Stimulated activated CD8-positive, alpha-beta memory T cell treated with anti-CD3 and anti-CD28 coated beads, Interleukin-7, amount 100 ng/mL, for 24 hours (primary cell): ENCODE results near the gene INO80D.
"Not testable (repeated sequence)": the region's sequence is repeated elsewhere in the genome, so short reads cannot be mapped to it uniquely, and the experiment has no call there.

Experiments used
- DNase-seq: peaks from one replicate; pipeline ENCODE4 v3.0.0-alpha.2; 2020; ENCODE audit warnings: low read depth

INO80D gene

DNA sequence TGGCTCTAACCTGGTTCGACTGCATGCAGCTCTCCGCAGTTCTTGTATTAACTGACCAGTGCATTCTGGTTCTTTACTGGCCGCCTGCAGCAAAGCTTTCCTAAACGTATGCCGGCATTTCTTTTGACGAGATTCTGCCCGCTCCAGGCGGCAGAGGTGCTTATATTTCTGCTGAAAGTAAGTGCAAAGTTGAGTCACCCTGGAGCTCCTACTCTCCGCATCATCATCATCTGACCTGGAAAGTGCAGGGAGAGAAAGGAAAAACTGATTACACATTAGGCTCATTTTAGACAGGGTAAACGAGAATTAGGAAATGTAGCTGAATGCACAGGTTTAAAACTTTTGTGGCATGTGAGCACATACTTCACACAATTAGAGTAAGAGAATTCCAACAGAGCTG, 57.9 kb downstream of the INO80D start:
- no peak for DNase-seq

DNA sequence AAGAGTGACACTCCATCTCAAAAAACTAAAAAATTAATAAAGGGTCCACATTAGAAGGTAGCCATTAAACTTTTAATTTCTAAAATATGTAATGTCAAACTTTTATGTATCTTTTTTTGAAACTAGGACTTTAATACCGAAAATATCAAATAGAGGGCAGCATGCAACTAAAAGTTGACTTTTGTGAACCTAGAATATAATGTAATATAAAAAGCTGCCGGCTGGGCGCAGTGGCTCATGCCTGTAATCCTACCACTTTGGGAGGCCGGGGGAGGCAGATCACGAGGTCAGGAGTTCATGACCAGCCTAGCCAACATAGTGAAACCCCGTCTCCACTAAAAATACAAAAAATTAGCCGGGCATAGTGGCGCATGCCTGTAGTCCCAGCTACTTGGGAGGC, 62.8 kb downstream of the INO80D start:
- no peak for DNase-seq

DNA sequence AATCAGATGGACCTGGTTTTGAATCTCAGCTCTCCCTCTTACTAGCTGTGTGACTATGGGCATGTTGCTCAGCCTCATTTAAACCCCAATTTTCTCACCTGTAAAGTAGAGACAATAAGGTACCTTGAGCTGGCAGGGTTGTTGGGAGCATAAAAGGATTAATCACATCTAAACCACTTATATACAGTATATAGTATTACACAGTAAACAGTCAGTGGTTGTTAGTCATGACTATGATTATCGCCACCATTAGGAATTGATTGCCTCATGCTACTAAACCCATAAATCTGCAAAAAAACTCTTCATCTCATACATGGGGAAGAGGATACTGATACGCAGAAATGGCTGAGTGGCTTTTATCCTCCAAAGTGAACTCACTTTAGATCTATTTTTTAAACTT, 65.8 kb downstream of the INO80D start:
- DNase-seq: no peak

DNA sequence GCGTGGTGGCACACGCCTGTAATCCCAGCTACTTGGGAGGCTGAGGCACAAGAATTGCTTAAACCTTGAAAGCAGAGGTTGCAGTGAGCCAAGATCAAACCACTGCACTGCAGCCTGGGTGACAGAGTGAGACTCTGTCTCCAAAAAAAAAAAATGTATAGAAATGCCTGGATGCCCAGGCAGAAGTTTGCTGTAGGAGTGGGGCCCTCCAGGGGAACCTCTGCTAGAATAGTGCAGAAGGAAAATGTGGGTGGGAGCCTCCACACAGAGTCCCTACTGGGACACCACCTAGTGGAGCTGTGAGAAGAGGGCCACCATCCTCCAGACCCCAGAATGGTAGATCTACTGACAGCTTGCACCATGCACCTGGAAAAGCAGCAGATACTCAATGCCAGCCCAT, 70.2 kb downstream of the INO80D start:
- not testable (repeated sequence) for DNase-seq

DNA sequence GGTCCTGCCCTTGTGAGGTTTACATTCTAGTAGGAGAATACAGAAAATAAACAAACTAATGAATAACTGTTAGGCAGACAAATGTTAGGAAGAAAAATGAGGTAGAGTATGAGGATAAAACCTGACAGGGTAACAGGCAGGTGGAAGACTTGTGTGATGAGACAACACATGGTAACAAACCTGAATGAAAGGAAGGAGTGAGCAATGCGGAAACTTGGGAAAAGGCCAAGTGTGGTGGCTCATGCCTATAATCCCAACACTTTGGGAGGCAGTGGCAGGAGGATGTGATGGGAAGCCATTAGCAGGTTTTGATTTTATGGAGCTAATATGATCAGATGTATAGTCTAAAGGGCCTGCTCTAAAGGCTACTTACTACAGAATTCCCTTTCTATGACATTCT, 74.2 kb downstream of the INO80D start:
- DNase-seq: no peak

DNA sequence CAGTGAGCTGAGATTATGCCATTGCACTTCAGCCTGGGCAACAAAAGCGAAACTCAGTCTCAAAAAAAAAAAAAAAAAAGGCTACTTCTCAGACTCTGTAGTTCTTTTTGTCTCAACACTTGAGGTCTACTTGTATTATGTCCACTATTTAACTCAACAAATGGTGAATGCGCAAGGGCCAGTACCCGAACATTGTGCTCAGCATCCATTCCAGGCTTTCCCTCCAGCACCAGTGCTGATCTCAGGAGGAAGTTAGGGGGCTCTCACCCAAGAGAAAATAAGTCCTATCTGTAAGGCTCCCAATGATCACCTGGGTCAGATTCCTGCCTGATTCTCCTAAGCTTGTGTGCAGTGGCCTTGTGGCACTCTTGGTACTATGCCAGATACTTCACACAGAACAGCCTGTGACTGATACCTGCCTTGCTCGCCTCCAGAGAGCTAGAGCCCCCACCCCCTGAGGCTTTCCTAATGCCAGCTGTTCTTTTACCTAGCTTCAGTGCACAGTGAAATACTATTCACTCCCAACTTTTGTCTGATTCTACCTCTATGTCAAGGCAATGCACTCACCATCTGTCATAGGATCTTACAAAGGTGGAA, 74.9 kb downstream of the INO80D start:
- no peak for DNase-seq

DNA sequence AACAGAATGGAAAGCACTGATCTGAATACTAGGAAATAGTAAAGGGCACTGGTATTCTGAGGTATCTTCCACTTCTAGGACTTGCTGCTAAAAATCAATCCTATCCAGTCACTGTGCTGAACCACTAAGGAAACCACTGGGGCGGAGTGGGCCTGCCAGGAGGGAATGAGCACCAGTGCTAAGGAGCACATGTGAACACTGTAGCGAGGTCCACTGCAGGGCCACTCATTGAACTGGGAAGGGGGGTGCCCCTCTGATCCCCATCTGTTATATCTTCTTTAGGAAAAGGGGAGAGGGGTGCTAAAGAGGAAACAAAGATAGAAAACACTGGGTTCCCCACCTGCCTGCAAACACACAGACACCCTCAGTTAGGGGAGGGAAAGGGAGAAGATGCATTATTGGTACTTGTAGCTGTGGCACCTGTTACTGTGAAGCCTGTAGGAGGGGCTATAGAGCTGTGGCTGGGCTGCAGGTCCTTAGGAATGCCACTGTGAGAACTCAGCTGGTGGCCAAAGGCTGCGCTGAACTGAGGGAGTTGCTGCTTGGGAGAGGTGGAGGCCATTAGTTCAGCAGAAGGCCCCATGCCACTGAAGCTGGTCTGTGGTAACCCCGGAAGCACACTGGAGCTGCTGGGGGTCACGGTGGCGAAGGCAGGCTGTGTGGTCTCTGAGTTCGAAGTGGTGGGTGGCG, 81.8 kb downstream of the INO80D start:
- DNase-seq: no peak

DNA sequence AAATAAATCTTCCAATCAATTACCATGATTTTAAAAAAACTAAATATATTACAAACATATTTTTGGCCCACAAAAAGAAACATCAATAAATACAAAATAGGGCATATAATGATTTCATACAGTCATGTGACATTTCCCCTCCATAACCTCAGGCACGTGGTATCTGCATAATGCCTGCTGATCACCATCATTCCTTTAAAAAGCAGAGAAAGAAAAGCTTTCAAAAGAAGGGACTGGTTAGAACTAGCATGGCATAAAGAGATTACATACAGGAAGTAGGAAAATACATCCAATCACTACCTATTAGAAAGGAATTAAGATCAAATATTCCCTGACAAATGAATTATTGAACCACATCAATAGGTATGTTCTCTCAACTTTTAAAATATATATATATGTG, 83.5 kb downstream of the INO80D start:
- no peak for DNase-seq

DNA sequence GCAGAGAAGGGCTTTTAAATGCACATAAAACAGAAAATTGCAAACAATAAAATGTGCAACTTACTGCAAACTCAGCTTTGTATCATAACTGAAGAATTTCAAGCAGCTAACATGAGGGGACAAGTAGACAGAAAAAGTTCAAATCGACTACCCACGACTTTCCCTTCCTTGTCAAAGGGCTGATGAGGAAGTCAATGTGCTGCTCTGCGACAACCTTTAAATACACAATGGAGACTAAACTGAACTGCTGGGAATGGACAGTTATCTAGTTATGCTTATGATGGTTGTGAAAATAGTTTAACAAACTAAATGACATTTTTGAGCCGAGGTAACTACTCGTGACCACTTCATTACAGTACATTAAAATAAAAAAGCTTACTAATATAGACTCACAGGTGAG, 84.1 kb downstream of the INO80D start:
- DNase-seq: no peak

DNA sequence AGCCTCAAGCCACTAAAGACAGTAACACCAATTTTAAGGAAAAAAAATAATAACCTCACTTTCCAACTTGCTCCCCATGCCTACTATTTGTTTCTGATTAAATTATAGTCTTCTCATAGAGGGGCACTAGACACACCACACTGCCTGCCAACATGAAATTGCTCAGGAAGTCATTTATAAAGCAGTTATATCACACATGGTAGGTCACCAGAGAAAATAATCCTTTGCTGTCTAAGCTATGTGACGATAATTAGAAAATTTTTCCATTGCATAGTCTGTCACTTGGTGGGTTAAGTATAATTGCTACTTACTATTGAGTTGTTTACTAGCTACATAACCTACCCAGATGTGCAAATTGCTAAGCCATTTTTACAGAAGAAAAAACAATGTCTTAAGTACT, 85.2 kb downstream of the INO80D start:
- DNase-seq: no peak

DNA sequence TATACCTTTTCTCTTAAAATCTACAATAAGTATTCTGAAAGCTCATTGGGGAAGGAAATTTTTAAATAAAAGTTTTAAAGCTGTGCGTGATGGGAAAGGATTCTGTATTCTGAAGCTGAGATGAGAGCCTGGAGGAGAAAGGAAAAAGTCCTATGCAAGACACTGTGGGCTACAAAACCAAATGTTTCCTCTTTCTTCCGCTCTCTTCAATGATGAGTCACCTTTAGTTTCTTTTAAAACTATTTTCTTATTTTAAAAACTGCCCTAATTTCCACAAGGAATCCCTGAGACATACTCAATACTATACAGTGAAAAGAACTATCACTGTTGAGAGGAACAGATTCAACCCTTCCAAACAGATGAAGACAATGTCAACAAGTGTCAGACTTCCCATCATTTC, 87.4 kb downstream of the INO80D start:
- DNase-seq: no peak

DNA sequence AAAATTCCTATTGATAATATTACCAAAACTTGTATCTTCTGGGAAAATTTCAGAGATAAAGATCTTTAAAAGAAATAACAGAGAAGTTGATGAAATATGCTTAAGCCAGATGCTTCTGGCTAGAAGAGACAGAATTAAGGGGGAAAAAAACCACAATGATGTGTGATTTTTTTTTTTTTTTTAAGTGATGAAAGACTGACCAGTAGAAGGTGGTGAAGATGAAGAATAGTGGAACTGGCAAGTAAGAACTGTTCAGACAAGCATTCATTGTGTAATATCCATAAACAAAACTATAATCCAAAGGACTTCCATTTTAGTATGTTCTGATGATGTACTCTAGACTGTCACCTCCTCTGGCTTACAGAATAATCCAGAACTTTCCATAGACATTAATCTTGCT, 89.8 kb downstream of the INO80D start:
- no peak for DNase-seq

DNA sequence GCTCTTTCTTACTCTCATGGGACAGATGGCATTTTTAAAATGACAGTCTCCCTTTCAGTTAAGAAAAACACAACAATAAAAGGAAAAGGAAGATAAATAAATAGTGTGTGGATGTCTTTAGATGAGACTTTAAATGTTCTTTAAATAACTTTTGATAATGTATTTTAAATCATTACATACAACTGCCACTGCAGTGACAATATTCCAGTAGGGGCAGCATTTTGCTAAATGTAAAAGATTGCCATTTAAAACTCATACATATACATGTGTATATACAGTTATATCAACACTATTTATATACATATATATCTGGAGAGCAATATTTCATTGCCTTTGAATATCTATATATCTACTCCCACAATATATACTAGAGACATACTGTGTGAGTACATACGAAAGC, 90.7 kb downstream of the INO80D start:
- DNase-seq: no peak

DNA sequence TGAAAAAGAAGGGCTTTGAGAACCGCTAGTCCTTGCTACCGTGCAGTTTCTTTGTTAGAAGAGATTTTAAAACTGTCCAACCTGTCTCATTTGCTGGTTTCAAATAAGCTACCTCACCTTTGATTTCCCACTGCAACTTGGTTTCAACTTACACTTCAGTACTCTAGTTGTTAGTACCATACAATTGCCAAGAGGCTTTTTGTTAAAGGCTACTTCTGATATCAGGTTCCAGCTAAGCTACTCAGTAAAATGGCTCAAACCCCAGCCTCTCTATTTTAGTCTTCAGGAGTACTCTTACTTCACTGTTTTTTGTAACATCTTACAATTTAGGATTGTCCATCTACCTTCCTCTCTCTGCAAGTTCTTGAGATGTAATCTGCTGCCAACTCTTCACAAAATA, 91.6 kb downstream of the INO80D start:
- no peak for DNase-seq

DNA sequence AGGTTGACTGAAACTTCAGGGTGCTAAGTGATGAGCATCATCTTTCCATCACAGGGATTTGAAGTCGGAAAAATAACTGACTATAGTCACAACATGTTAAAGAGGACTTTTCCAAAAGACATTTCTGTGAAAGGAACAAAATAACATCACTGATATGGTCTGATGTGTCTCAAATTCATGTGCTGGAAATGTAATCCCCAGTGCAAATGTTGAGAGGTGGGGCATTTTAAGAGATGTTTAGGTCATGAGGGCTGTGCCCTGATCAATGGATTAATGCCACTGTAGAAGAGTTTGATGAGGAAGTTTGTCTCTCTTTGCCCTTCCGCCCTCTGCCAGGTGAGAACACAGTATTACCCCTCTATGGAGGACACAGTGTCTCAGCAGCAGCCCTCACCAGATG, 95.9 kb downstream of the INO80D start:
- no peak for DNase-seq

DNA sequence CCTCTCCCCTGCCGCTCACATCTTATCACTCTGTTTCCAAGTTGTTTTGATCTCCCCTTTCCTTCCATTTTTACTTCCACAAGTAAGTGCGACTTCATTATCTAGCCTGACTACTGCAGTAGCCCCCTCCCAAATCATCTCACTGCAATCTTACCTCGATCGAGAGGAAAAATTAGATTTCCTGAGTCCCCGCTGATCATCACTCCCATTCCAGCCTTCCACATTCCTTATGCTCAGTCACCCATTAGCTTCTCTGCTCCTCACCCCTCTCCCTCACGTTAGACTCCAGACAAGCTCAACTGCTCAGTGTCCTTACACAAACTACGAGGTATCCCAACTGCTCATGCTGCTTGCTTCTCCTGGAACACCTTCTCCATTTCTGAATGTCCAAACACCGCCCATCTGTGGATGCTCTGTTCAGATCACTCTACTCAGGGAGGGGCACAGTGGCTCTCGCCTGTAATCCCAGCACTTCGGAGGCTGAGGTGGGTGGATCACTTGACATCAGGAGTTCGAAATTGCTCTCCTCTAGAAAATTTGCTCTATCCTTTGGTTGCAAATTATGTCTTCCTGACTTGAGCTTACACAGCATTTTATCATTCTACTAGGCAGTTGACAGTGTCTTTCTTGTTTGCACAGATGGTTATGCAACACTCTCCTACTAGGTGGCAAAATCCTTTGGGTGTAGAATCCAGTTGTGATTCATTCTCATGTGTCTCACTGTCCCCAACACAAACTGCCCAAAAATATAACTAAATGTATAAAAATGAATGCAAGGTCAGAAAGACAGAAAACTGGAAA, 96.5 kb downstream of the INO80D start:
- no peak for DNase-seq

DNA sequence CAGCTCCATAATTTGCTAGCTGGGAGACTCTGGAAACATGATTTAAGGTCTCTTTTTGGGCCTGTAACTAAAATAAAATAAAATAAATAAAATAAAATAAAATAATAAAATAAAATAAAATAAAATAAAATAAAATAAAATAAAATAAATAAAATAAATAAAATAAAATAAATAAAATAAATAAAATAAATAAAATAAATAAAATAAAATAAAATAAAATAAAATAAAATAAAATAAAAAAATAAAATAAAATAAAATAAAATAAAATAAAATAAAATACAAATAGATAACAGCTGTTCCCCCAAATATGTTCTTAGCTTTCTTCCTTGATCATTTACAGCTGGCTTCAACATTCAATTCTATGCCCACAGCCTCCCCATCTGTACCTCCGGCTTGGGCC, 97.3 kb downstream of the INO80D start:
- DNase-seq: not testable (repeated sequence)

DNA sequence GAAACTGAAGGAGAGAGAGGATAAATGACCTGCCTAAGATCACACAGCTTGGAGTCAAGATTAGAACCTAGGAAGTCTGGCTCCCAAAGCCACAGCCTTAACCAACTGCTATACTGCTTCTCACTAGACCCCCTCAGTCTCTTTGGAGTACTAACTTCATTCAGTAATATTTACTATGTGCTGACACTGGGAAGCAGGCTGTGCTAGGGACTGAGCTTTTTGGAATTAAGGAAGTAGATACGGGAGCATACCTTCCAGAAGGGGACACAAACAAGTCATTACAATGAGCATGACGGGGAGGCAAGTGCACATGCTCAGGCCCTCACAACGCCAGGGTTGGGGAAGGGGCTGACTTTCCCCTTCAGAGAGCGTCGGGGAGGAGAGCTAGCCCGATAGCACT, 97.7 kb downstream of the INO80D start:
- DNase-seq: no peak

DNA sequence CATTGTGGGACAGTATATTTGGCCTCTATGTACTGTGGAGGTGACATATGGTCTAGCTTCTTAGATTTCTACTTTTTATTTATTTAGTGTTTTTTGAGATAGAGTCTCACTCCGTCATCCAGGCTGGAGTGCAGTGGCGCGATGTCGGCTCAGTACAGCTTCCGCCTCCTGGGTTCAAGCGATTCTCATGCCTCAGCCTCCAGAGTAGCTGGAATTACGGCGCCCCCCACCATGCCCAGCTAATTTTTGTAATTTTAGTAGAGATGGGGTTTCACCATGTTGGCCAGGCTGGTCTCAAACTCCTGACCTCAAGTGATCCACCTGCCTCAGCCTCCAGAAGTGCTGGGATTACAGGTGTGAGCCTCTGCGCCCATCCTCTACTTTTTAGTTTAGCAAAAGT, 99.6 kb downstream of the INO80D start:
- not testable (repeated sequence) for DNase-seq

DNA sequence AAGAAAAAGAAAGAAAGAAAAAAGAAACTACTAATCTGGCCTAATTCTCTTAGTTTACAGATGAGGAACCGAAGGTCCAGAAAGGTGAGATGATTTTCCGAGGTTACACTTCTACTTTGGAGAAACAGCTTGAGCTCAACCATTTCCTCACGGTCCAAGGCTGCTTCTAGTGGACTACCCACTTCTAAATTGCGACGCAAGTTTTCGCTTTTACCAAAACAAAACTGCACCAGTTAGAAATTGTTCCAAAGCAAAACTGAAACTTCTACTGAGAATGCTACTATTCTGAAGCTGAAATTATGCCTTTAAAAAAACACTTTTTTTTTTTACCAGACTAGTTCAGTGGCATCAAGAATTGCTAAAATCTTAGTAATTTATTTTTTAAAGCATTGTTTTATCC, 101.6 kb downstream of the INO80D start:
- DNase-seq: no peak

DNA sequence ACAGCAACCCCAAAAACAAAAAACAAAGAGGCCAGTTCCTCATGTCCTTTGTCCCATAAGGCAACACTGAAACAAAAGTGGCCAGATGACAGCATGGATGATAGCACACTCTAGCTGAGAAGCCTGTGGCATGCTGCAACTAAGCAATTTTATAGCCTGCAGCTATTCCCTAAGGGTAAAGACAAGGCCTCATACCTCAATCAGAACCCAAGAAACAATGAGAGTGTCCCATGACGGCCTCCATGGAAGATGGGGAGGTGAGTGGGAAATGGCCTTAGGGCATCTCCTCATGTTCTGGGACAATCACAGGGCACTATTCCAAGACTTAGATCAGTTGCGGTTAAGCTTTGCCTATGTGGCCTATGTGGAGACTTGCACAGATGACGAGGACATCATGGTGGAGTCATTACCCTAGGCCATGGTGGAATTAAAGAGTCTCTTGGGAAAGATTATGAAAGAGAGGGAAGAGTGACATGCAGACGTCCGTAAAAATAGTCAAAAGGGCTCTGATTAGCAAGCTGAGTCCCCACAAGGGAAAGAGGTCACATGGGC, 103.1 kb downstream of the INO80D start:
- no peak for DNase-seq

DNA sequence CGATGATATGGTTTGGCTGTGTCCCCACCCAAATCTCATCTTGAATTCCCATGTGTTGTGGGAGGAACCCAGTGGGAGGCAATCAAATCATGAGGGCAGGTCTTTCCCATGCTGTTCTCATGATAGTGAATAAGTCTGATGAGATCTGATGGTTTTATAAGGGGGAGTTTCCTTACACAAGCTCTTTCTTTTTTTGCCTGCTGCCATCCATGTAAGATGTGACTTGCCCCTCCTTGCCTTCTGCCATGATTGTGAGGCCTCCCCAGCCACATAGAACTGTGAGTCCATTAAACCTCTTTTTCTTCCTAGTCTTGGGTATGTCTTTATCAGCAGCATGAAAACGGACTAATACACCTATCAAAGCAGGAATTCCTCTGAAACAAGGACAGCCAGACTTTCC, 107.2 kb downstream of the INO80D start:
- DNase-seq: not testable (repeated sequence)

DNA sequence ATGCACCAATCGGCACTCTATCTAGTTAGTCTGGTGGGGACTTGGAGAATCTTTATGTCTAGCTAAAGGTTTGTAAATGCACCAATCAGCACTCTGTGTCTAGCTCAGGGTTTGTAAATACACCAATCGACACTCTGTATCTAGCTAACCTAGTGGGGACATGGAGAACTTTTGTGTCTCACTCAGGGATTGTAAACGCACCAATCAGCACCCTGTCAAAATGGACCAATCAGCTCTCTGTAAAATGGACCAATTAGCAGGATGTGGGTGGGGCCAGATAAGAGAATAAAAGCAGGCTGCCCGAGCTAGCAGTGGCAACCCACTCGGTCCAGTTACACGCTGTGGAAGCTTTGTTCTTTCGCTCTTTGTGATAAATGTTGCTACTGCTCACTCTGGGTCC, 108.3 kb downstream of the INO80D start:
- not testable (repeated sequence) for DNase-seq
